Measurements from ENCODE around the gene LKAAEAR1. TPM values are rescaled to one million over a fixed set of nuclear protein-coding genes. Genes with fewer than 3 reads are reported as not detected.
A peak's percentile ranks its signal among the peaks of the same experiment; 100 is the strongest.

LKAAEAR1 gene
- total RNA-seq, 2 experiments from 2014 or later = not detected

GRCh38 chr20:64042054-64042781 is 42.0 kb downstream of the LKAAEAR1 start:
- H3K9me3 ChIP-seq (ENCODE audit: low read length) = no peaks in the 10 kb centered on the region
- TF ChIP-seq CTCF (conservative IDR thresholded peaks at IDR 0.05; ENCODE audit: low read length) (no peak), EZH2phosphoT487 (IDR thresholded peaks at IDR 0.05; ENCODE audit: borderline replicate concordance, low read depth, low read length) (no peak)
- BruUV-seq (replicated peaks) = no TSS peak
- ChIA-PET CTCF (ENCODE audit: unreplicated experiment) (interaction anchor here (0.6 kb wide), 1 partner anchor 39 kb away, joined by 4 read pairs; no protein-coding TSS in a partner anchor), POLR2A (no interaction called here)
- H3K36me3 ChIP-seq (ENCODE audit: insufficient read depth, low read length) = no peaks in the 10 kb centered on the region
- H3K4me1 ChIP-seq (ENCODE audit: insufficient read depth, low read length, poor library complexity, severe bottlenecking) = peaks cover 36% of the 10 kb centered on the region
- intact Hi-C loops (cut with micrococcal nuclease; ENCODE audit: unreplicated experiment) = no loop called here
- no peaks in the 10 kb centered on the region for H3K79me2 ChIP-seq (ENCODE audit: insufficient read depth, low read depth, low read length)
- H3K27ac ChIP-seq (ENCODE audit: low read depth, low read length, poor library complexity, severe bottlenecking) = no peak overlapping the region
- H3K9me2 ChIP-seq (ENCODE audit: insufficient read depth, low read length) = no peaks in the 10 kb centered on the region
- peak; percentile 35 for DNase-seq (ENCODE audit: low spot score)
- peak overlapping the region; percentile 72 for H3K4me2 ChIP-seq (ENCODE audit: low read length)
- no peaks in the 10 kb centered on the region for H4K20me1 ChIP-seq (ENCODE audit: insufficient read depth, low read length)
- H3K4me3 ChIP-seq (ENCODE audit: low read depth, low read length, poor library complexity, severe bottlenecking) = peak overlapping the region; percentile 50
- H2AFZ ChIP-seq (ENCODE audit: low read length) = peak overlapping the region; percentile 52

- H3K9me3 ChIP-seq (ENCODE audit: low read length) = no peaks in the 10 kb centered on the region
- intact Hi-C loops (cut with micrococcal nuclease; ENCODE audit: unreplicated experiment) = no loop called here
- no peaks in the 10 kb centered on the region for H4K20me1 ChIP-seq (ENCODE audit: insufficient read depth, low read length)
- no peak for DNase-seq (ENCODE audit: low spot score)
- H3K79me2 ChIP-seq (ENCODE audit: insufficient read depth, low read depth, low read length) = no peaks in the 10 kb centered on the region
- POLR2A ChIA-PET = no interaction called here
- H3K36me3 ChIP-seq (ENCODE audit: insufficient read depth, low read length) = no peaks in the 10 kb centered on the region
- BruUV-seq (replicated peaks) = no TSS peak
- H3K27ac ChIP-seq (ENCODE audit: low read depth, low read length, poor library complexity, severe bottlenecking) = no peak overlapping the region
- H3K4me1 ChIP-seq (ENCODE audit: insufficient read depth, low read length, poor library complexity, severe bottlenecking) = peaks cover 41% of the 10 kb centered on the region
- peak overlapping the region; percentile 72 for H3K4me2 ChIP-seq (ENCODE audit: low read length)
- TF ChIP-seq CTCF (conservative IDR thresholded peaks at IDR 0.05; ENCODE audit: low read length) (no peak), EZH2phosphoT487 (IDR thresholded peaks at IDR 0.05; ENCODE audit: borderline replicate concordance, low read depth, low read length) (0 out of 2 replicates have a peak, but pooled peaks have one; percentile 18)
- H3K4me3 ChIP-seq (ENCODE audit: low read depth, low read length, poor library complexity, severe bottlenecking) = peak overlapping the region; percentile 50
- H3K9me2 ChIP-seq (ENCODE audit: insufficient read depth, low read length) = no peaks in the 10 kb centered on the region
- H2AFZ ChIP-seq (ENCODE audit: low read length) = peak overlapping the region; percentile 52; the same call in 1 of the 2 replicates
- CTCF ChIA-PET (ENCODE audit: unreplicated experiment) = no interaction called here
These were observed 42.5 kb downstream of the LKAAEAR1 start for GRCh38 chr20:64041781-64042053.

- Histone ChIP-seq H3K4me2 (ENCODE audit: low read length) (peak overlapping the region; percentile 72; the same call in 1 of the 2 replicates), H3K4me3 (ENCODE audit: low read depth, low read length, poor library complexity, severe bottlenecking) (no peak overlapping the region), H3K9me2 (ENCODE audit: insufficient read depth, low read length) (no peaks in the 10 kb centered on the region), H4K20me1 (ENCODE audit: insufficient read depth, low read length) (no peaks in the 10 kb centered on the region), H3K9me3 (ENCODE audit: low read length) (no peaks in the 10 kb centered on the region), H3K79me2 (ENCODE audit: insufficient read depth, low read depth, low read length) (no peaks in the 10 kb centered on the region), H3K36me3 (ENCODE audit: insufficient read depth, low read length) (no peaks in the 10 kb centered on the region), H2AFZ (ENCODE audit: low read length) (no peak overlapping the region), H3K27ac (ENCODE audit: low read depth, low read length, poor library complexity, severe bottlenecking) (no peak overlapping the region), H3K4me1 (ENCODE audit: insufficient read depth, low read length, poor library complexity, severe bottlenecking) (peaks cover 45% of the 10 kb centered on the region)
- TF ChIP-seq CTCF (conservative IDR thresholded peaks at IDR 0.05; ENCODE audit: low read length) (no peak), EZH2phosphoT487 (IDR thresholded peaks at IDR 0.05; ENCODE audit: borderline replicate concordance, low read depth, low read length) (no peak)
- BruUV-seq (replicated peaks) = no TSS peak
- ChIA-PET CTCF (ENCODE audit: unreplicated experiment) (no interaction called here), POLR2A (no interaction called here)
- intact Hi-C loops (cut with micrococcal nuclease; ENCODE audit: unreplicated experiment) = no loop called here
- no peak for DNase-seq (ENCODE audit: low spot score)
These were observed 43.0 kb downstream of the LKAAEAR1 start for GRCh38 chr20:64041040-64041780.

All from OCI-LY7 (cell line).